Measurements from ENCODE around the gene RIMS1. TPM values are rescaled to one million over a fixed set of nuclear protein-coding genes. Genes with fewer than 3 reads are reported as not detected.

RIMS1 gene
- total RNA-seq, 5 donors from 2014 or later (not counting 1 experiment from before 2014, with no cell fraction given) = not detected

DNA sequence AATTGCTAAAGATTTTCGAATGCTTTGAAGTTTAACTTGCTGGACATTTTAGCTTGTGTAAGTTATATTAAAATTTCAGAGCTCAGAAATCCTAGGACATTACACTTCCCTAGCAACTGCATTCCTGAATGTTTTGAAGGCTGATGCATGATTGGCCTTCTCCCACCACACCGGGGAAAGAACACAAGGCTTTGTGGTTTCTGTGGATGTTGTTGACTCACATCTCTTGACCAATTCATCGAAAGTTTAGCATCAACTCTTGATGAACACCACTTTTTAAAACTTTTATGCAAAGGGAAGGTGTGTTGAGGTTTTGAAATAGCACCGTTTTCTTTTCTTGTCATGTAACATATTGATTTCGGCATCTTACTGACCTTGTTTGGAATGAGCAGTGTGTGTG lies 81.1 kb downstream of the RIMS1 start:
- Histone ChIP-seq H3K27me3 (replicated peaks in 1 of 2; ENCODE audit: control insufficient read depth in 2 of 2, extremely low read depth in 1 of 2, insufficient read depth in 2 of 2, low read length in 1 of 2) (no peaks in the 10 kb centered on the region), H3K4me1 (ENCODE audit: control insufficient read depth in 1 of 2, extremely low read depth in 1 of 2, insufficient read depth in 2 of 2, low read length in 2 of 2) (no peaks in the 10 kb centered on the region), H3K9me3 (no peaks in the 10 kb centered on the region), H3K4me3 (ENCODE audit: control insufficient read depth in 1 of 2, extremely low read depth in 1 of 2, low read length in 1 of 2) (no peak overlapping the region), H3K36me3 (ENCODE audit: control insufficient read depth in 2 of 2, extremely low read depth in 1 of 2, insufficient read depth in 1 of 2, low read length in 1 of 2) (no peaks in the 10 kb centered on the region), H3K27ac (ENCODE audit: low read length) (no peak overlapping the region)
- Mint-ChIP-seq H3K9me3 (peaks cover 4 to 9% (median 5%) of the 10 kb centered on the region in 3 donors), H3K27me3 (no peaks in the 10 kb centered on the region), H3K27ac (no peak overlapping the region), H3K4me3 (no peak overlapping the region), H3K36me3 (no peaks in the 10 kb centered on the region), H3K4me1 (no peaks in the 10 kb centered on the region)
- DNase-seq (no peak), ATAC-seq (replicated peaks in 1 of 4) (no peak)
- ChIA-PET CTCF (no interaction called here), POLR2A (no interaction called here)
- 67% methylated on average over 1 of the region's 5 CpGs for WGBS (ENCODE audit: insufficient coverage)

DNA sequence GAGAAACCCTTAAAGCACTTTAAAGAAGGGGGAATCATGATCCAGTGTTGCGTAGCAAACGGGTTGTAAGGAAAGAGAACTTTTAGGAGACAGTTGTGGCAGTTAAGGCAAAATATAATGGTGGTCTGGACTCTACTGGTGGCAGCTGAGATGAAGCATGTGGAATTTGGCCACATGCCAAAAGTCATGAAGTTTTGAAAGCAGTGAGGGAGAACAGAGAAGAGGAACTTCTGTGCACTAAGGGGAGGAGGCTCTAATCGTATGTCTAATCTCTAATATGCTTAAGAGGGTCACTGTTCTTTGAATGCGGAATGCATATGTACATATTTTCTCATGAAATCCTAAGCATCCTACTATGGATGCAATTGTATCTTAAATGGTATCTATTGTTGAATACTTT lies 91.5 kb downstream of the RIMS1 start:
- no peaks in the 10 kb centered on the region for H3K36me3 ChIP-seq (ENCODE audit: control insufficient read depth in 2 of 2, extremely low read depth in 1 of 2, insufficient read depth in 1 of 2, low read length in 1 of 2)
- no peaks in the 10 kb centered on the region for H3K4me1 ChIP-seq (ENCODE audit: control insufficient read depth in 1 of 2, extremely low read depth in 1 of 2, insufficient read depth in 2 of 2, low read length in 2 of 2)
- no peak overlapping the region for H3K4me3 ChIP-seq (ENCODE audit: control insufficient read depth in 1 of 2, extremely low read depth in 1 of 2, low read length in 1 of 2)
- Mint-ChIP-seq H3K4me3 (no peak overlapping the region), H3K36me3 (no peaks in the 10 kb centered on the region), H3K27ac (no peak overlapping the region), H3K4me1 (no peaks in the 10 kb centered on the region), H3K27me3 (no peaks in the 10 kb centered on the region), H3K9me3 (peaks cover 0 to 4% (median 3%) of the 10 kb centered on the region in 3 donors)
- H3K27me3 ChIP-seq (replicated peaks in 1 of 2; ENCODE audit: control insufficient read depth in 2 of 2, extremely low read depth in 1 of 2, insufficient read depth in 2 of 2, low read length in 1 of 2) = no peaks in the 10 kb centered on the region
- DNase-seq = no peak
- ATAC-seq (replicated peaks in 1 of 4) = no peak
- H3K9me3 ChIP-seq = no peaks in the 10 kb centered on the region
- WGBS (ENCODE audit: insufficient coverage) = 100% methylated on average over 2 of the region's 4 CpGs
- no peak overlapping the region for H3K27ac ChIP-seq (ENCODE audit: low read length)
- ChIA-PET CTCF (no interaction called here), POLR2A (no interaction called here)

DNA sequence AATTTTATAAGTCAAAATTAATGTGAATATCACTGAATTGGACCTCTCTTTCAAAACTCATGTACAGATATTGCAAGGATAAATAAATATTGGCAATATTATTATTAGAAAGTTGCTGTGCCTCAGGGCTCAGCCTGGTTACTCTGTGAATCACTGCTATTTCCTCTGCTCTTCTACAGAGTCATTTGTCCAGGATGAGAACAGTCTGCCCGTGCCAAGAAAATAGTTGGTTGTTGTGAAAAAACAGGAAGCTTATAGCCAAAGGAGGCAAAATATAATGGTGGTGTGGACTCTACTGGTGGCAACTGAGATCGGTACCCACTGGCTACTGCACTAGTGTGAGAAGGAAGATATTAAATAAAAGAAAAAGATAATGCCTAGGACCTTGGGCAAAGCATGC lies 93.6 kb downstream of the RIMS1 start:
- CTCF ChIA-PET = no interaction called here
- POLR2A ChIA-PET = no interaction called here
- H3K27me3 Mint-ChIP-seq = no peaks in the 10 kb centered on the region
- Histone ChIP-seq H3K9me3 (no peaks in the 10 kb centered on the region), H3K27me3 (replicated peaks in 1 of 2; ENCODE audit: control insufficient read depth in 2 of 2, extremely low read depth in 1 of 2, insufficient read depth in 2 of 2, low read length in 1 of 2) (no peaks in the 10 kb centered on the region), H3K4me3 (ENCODE audit: control insufficient read depth in 1 of 2, extremely low read depth in 1 of 2, low read length in 1 of 2) (no peak overlapping the region), H3K4me1 (ENCODE audit: control insufficient read depth in 1 of 2, extremely low read depth in 1 of 2, insufficient read depth in 2 of 2, low read length in 2 of 2) (no peaks in the 10 kb centered on the region), H3K27ac (ENCODE audit: low read length) (no peak overlapping the region), H3K36me3 (ENCODE audit: control insufficient read depth in 2 of 2, extremely low read depth in 1 of 2, insufficient read depth in 1 of 2, low read length in 1 of 2) (no peaks in the 10 kb centered on the region)
- no peak for DNase-seq
- H3K36me3 Mint-ChIP-seq = no peaks in the 10 kb centered on the region
- 84% methylated on average over 2 of the region's 2 CpGs for WGBS (ENCODE audit: insufficient coverage)
- no peak overlapping the region for H3K27ac Mint-ChIP-seq
- no peaks in the 10 kb centered on the region for H3K4me1 Mint-ChIP-seq
- no peak overlapping the region for H3K4me3 Mint-ChIP-seq
- H3K9me3 Mint-ChIP-seq = peaks cover 0 to 6% (median 3%) of the 10 kb centered on the region in 3 donors
- ATAC-seq (replicated peaks in 1 of 4) = no peak

DNA sequence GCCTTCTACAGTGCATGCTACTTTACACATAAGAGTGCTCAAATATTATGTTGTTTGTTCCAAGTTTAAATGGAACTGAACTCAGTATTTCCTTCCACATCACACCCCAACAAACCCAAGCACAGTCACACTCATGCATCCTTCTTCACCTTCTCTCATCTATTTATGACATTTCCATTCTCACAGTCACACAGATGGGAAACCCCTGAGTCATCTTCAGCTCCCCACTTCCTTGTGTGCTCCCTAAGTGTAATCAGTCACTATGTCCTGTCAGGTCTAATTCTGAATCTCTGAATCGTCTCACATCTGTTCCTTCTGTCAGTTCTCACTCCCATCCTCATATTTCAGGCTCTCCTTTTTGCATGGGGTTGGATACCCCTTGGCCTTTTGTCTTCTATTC lies 96.0 kb downstream of the RIMS1 start:
- Histone ChIP-seq H3K36me3 (ENCODE audit: control insufficient read depth in 2 of 2, extremely low read depth in 1 of 2, insufficient read depth in 1 of 2, low read length in 1 of 2) (no peaks in the 10 kb centered on the region), H3K4me1 (ENCODE audit: control insufficient read depth in 1 of 2, extremely low read depth in 1 of 2, insufficient read depth in 2 of 2, low read length in 2 of 2) (no peaks in the 10 kb centered on the region), H3K4me3 (ENCODE audit: control insufficient read depth in 1 of 2, extremely low read depth in 1 of 2, low read length in 1 of 2) (no peak overlapping the region), H3K27me3 (replicated peaks in 1 of 2; ENCODE audit: control insufficient read depth in 2 of 2, extremely low read depth in 1 of 2, insufficient read depth in 2 of 2, low read length in 1 of 2) (no peaks in the 10 kb centered on the region), H3K27ac (ENCODE audit: low read length) (no peak overlapping the region), H3K9me3 (no peaks in the 10 kb centered on the region)
- DNase-seq = no peak
- Mint-ChIP-seq H3K4me1 (no peaks in the 10 kb centered on the region), H3K4me3 (no peak overlapping the region), H3K36me3 (no peaks in the 10 kb centered on the region), H3K9me3 (peaks cover 0 to 6% (median 3%) of the 10 kb centered on the region in 3 donors), H3K27ac (no peak overlapping the region), H3K27me3 (no peaks in the 10 kb centered on the region)
- CTCF ChIA-PET = no interaction called here
- no peak for ATAC-seq (replicated peaks in 1 of 4)
- WGBS (ENCODE audit: insufficient coverage) = 0% methylated on average over 1 of the region's 1 CpG
- POLR2A ChIA-PET = no interaction called here

DNA sequence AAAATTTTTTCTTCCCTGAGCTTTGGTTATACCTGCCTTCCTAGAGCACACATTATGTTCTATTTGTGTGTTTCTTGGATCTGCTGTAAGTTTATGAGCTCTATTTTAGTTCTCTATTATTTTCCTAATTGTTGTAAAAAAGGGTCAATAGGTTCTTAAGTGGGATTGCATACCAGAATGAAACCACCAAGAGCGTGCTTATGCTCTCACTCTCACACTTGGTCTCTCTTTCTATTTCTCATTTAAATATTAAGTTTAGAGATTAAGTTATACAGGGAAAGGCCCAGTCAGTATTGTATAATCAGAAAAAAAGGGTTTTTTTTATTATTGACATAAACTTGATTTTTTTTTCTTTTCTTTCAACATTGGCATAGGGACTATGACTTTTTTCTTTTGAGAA lies 96.8 kb downstream of the RIMS1 start:
- no peaks in the 10 kb centered on the region for H3K36me3 ChIP-seq (ENCODE audit: control insufficient read depth in 2 of 2, extremely low read depth in 1 of 2, insufficient read depth in 1 of 2, low read length in 1 of 2)
- no peak overlapping the region for H3K27ac ChIP-seq (ENCODE audit: low read length)
- Mint-ChIP-seq H3K4me3 (no peak overlapping the region), H3K9me3 (peaks cover 0 to 6% (median 3%) of the 10 kb centered on the region in 3 donors), H3K4me1 (no peaks in the 10 kb centered on the region), H3K36me3 (no peaks in the 10 kb centered on the region), H3K27me3 (no peaks in the 10 kb centered on the region), H3K27ac (no peak overlapping the region)
- no peak overlapping the region for H3K4me3 ChIP-seq (ENCODE audit: control insufficient read depth in 1 of 2, extremely low read depth in 1 of 2, low read length in 1 of 2)
- DNase-seq (no peak), ATAC-seq (replicated peaks in 1 of 4) (no peak)
- no CpG with 5 or more reads among the region's 1 CpG for WGBS (ENCODE audit: insufficient coverage)
- ChIA-PET POLR2A (no interaction called here), CTCF (no interaction called here)
- no peaks in the 10 kb centered on the region for H3K27me3 ChIP-seq (replicated peaks in 1 of 2; ENCODE audit: control insufficient read depth in 2 of 2, extremely low read depth in 1 of 2, insufficient read depth in 2 of 2, low read length in 1 of 2)
- H3K4me1 ChIP-seq (ENCODE audit: control insufficient read depth in 1 of 2, extremely low read depth in 1 of 2, insufficient read depth in 2 of 2, low read length in 2 of 2) = no peaks in the 10 kb centered on the region
- no peaks in the 10 kb centered on the region for H3K9me3 ChIP-seq

DNA sequence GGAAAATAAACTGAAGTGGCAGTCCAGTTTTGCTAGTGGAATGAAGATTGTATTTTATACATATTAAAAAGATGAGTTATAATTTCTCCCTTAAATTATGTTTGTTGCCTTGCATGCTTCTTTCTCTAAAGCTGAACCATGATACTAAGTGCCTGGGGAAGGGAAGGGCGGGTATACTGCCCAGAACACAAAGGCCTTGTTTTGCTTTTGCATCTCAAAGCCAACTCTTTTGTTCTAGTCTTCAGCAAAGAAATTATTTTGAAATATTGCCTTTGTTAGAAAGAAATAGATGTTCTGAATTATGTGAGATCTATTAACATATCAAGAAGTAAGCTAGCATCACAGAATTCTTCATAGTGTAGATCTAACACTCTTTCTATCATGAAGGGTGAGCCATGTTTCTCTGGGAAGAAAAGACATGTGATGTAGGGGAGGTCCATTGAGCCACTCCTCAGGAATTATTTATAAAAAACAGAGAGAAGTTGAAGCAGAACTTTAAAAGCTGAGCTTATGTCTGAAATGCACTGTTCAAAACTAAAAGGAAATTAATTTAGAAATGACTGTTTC lies 108.4 kb downstream of the RIMS1 start:
- no peaks in the 10 kb centered on the region for H3K36me3 ChIP-seq (ENCODE audit: control insufficient read depth in 2 of 2, extremely low read depth in 1 of 2, insufficient read depth in 1 of 2, low read length in 1 of 2)
- H3K4me3 ChIP-seq (ENCODE audit: control insufficient read depth in 1 of 2, extremely low read depth in 1 of 2, low read length in 1 of 2) = no peak overlapping the region
- Mint-ChIP-seq H3K27me3 (no peaks in the 10 kb centered on the region), H3K27ac (no peak overlapping the region), H3K4me3 (no peak overlapping the region), H3K9me3 (peaks cover 3 to 9% (median 5%) of the 10 kb centered on the region in 3 donors), H3K4me1 (no peaks in the 10 kb centered on the region), H3K36me3 (no peaks in the 10 kb centered on the region)
- H3K27ac ChIP-seq (ENCODE audit: low read length) = no peak overlapping the region
- no peaks in the 10 kb centered on the region for H3K4me1 ChIP-seq (ENCODE audit: control insufficient read depth in 1 of 2, extremely low read depth in 1 of 2, insufficient read depth in 2 of 2, low read length in 2 of 2)
- H3K27me3 ChIP-seq (replicated peaks in 1 of 2; ENCODE audit: control insufficient read depth in 2 of 2, extremely low read depth in 1 of 2, insufficient read depth in 2 of 2, low read length in 1 of 2) = no peaks in the 10 kb centered on the region
- WGBS (ENCODE audit: insufficient coverage) = no CpG with 5 or more reads among the region's 1 CpG
- POLR2A ChIA-PET = interaction anchor here in 1 of 2 donors (0.6 kb wide), 1 partner anchor 236 kb away, joined by 4 read pairs; no protein-coding TSS in a partner anchor
- ATAC-seq (replicated peaks in 1 of 4) (no peak), DNase-seq (no peak)
- CTCF ChIA-PET = interaction anchor here in 1 of 2 donors (0.6 kb wide), 1 partner anchor 312 kb away, joined by 3 read pairs; no protein-coding TSS in a partner anchor
- no peaks in the 10 kb centered on the region for H3K9me3 ChIP-seq

DNA sequence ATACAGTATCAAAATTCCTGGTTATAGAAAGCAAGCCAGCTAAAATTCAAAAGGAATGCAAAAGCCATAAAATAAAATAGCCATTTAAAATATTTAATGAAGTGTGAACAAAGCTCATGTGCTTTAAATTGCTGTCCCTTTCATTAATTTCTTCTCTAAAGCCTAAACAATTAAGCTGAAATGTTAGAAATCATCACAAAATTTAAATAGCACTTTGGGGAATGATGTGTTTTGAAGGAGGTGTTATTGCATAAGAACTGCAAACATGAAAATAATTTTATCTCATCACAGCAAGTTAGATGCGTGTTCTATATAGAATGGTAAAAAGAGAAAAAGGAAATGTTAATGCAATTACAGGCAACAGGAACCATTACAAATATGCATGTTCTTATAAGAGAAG lies 111.0 kb downstream of the RIMS1 start:
- H3K27ac ChIP-seq (ENCODE audit: low read length) = no peak overlapping the region
- no peaks in the 10 kb centered on the region for H3K27me3 ChIP-seq (replicated peaks in 1 of 2; ENCODE audit: control insufficient read depth in 2 of 2, extremely low read depth in 1 of 2, insufficient read depth in 2 of 2, low read length in 1 of 2)
- H3K4me1 ChIP-seq (ENCODE audit: control insufficient read depth in 1 of 2, extremely low read depth in 1 of 2, insufficient read depth in 2 of 2, low read length in 2 of 2) = no peaks in the 10 kb centered on the region
- no peaks in the 10 kb centered on the region for H3K36me3 ChIP-seq (ENCODE audit: control insufficient read depth in 2 of 2, extremely low read depth in 1 of 2, insufficient read depth in 1 of 2, low read length in 1 of 2)
- DNase-seq = no peak
- WGBS (ENCODE audit: insufficient coverage) = no CpG with 5 or more reads among the region's 1 CpG
- no peaks in the 10 kb centered on the region for H3K36me3 Mint-ChIP-seq
- H3K4me1 Mint-ChIP-seq = no peaks in the 10 kb centered on the region
- no peaks in the 10 kb centered on the region for H3K27me3 Mint-ChIP-seq
- H3K9me3 ChIP-seq = no peaks in the 10 kb centered on the region
- no peak for ATAC-seq (replicated peaks in 1 of 4)
- CTCF ChIA-PET = no interaction called here
- peaks cover 2 to 17% (median 5%) of the 10 kb centered on the region in 3 donors for H3K9me3 Mint-ChIP-seq
- no peak overlapping the region for H3K4me3 ChIP-seq (ENCODE audit: control insufficient read depth in 1 of 2, extremely low read depth in 1 of 2, low read length in 1 of 2)
- no peak overlapping the region for H3K4me3 Mint-ChIP-seq
- H3K27ac Mint-ChIP-seq = no peak overlapping the region
- POLR2A ChIA-PET = no interaction called here

Measured in T-cell (primary cell).